KMS-11 (cell line): ENCODE measurements around the gene GOT1.

ENCODE experiments used
- H2AFZ ChIP-seq: fragments of 200-600 bp; sonication (generic); 2 replicates; pipeline ENCODE4 v1.6.1; 2016; ENCODE audit warnings: antibody characterized with exemption, mixed run types, low read depth
- H3K27ac ChIP-seq: fragments of 200-600 bp; sonication (generic); 2 replicates; pipeline ENCODE4 v1.6.1; 2016; ENCODE audit warnings: mild to moderate bottlenecking, mixed run types
- H3K27me3 ChIP-seq: fragments of 200-600 bp; sonication (generic); 2 replicates; pipeline ENCODE4 v1.6.1; 2017; ENCODE audit warnings: mild to moderate bottlenecking, low read depth, mixed run types, moderate library complexity; ENCODE audit not compliant: insufficient read depth
- H3K36me3 ChIP-seq: fragments of 200-600 bp; sonication (generic); 2 replicates; pipeline ENCODE4 v1.6.1; 2017; ENCODE audit warnings: mild to moderate bottlenecking, mixed run types; ENCODE audit not compliant: insufficient read depth
- H3K4me1 ChIP-seq: fragments of 200-600 bp; sonication (generic); 2 replicates; pipeline ENCODE4 v1.6.1; 2016; ENCODE audit warnings: mild to moderate bottlenecking, low read depth, mixed run types; ENCODE audit not compliant: poor library complexity, severe bottlenecking
- H3K4me2 ChIP-seq: fragments of 200-600 bp; sonication (generic); 2 replicates; pipeline ENCODE4 v1.7.0; 2016; ENCODE audit warnings: mild to moderate bottlenecking, mixed run types
- H3K4me3 ChIP-seq: fragments of 200-600 bp; sonication (generic); IDR thresholded peaks from 2 replicates; pipeline ENCODE4 v1.6.1; 2017; ENCODE audit warnings: low read depth, low read length, mixed read lengths; ENCODE audit not compliant: insufficient read depth
- H3K79me2 ChIP-seq: fragments of 200-600 bp; sonication (generic); 2 replicates; pipeline ENCODE4 v1.6.1; 2016; ENCODE audit warnings: low read depth, mixed run types; ENCODE audit not compliant: insufficient read depth
- H3K9ac ChIP-seq: fragments of 200-600 bp; sonication (generic); 2 replicates; pipeline ENCODE4 v1.6.1; 2016; ENCODE audit warnings: mild to moderate bottlenecking, mixed run types
- H4K20me1 ChIP-seq: fragments of 200-600 bp; sonication (generic); 2 replicates; pipeline ENCODE4 v1.6.1; 2016; ENCODE audit warnings: mild to moderate bottlenecking, mixed run types; ENCODE audit not compliant: insufficient read depth
- CTCF ChIP-seq: fragments of 200-600 bp; sonication (generic); conservative IDR thresholded peaks from 2 replicates; pipeline ENCODE4 v1.6.1; 2017; ENCODE audit warnings: low read depth, mild to moderate bottlenecking, antibody characterized with exemption, low read length, moderate library complexity, mixed read lengths

The GOT1 gene

DNA sequence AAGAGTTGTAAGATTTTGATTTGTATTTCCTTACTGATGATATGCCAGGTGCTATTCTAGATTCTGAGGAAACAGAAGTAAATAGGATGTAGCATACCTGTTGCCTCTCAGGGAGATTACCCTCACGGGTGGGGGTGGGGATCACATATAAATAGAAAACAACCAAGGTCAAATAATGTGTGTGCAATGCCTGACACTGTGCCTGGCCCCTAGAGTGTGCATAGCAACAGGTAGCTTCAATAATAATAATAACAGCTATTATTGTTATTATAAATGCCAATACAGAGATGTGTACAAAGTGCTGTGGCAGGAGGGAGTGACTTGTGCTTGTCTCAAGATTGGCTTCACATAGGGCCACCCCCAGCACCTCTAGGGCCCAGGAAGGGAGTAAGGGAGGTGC is 77.2 kb downstream of the GOT1 start:
- no peaks in the 10 kb centered on the region for H3K79me2 ChIP-seq
- H3K27me3 ChIP-seq = no peaks in the 10 kb centered on the region
- no peak for TF ChIP-seq CTCF

DNA sequence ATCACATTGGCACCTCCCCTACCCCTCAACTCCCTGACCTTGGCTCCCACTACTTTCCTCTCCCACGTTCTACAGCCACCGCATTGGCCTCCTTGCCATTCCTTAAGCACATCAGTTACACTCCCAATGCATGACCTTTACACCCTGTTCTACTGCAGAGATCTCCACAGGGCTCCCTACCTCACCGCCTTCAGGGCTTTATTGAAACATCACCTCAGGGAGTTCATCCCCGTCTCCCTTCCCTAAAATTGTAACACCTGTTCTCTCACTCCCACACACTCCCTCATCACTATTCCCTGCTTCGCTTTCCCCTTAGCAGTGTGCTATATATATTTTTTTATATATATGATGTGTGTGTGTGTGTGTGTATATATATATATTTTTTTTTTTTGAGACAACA is 82.8 kb downstream of the GOT1 start:
- no peaks in the 10 kb centered on the region for H4K20me1 ChIP-seq
- no peaks in the 10 kb centered on the region for H3K4me1 ChIP-seq
- no peak overlapping the region for H3K4me3 ChIP-seq
- no peak overlapping the region for H3K9ac ChIP-seq
- no peaks in the 10 kb centered on the region for H3K27me3 ChIP-seq
- no peaks in the 10 kb centered on the region for H3K36me3 ChIP-seq
- H3K79me2 ChIP-seq = no peaks in the 10 kb centered on the region
- TF ChIP-seq CTCF = no peak
- no peak overlapping the region for H3K4me2 ChIP-seq
- H2AFZ ChIP-seq = no peak overlapping the region
- no peak overlapping the region for H3K27ac ChIP-seq

More for the DNA sequence above, 77.2 kb downstream of the GOT1 start:
- Histone ChIP-seq H2AFZ (no peak overlapping the region), H4K20me1 (no peaks in the 10 kb centered on the region), H3K27ac (no peak overlapping the region), H3K4me1 (no peaks in the 10 kb centered on the region), H3K4me3 (no peak overlapping the region), H3K4me2 (no peak overlapping the region), H3K36me3 (no peaks in the 10 kb centered on the region), H3K9ac (no peak overlapping the region)
